Measurements from ENCODE around the gene XPO5. TPM values are rescaled to one million over a fixed set of nuclear protein-coding genes. Genes with fewer than 3 reads are reported as not detected.

Gene XPO5
- total RNA-seq, 2 donors from 2014 or later = 16.8 to 20.5 TPM

GRCh38 chr6:43515808-43516207 is 60.0 kb downstream of the XPO5 start:
- ATAC-seq (no peak), DNase-seq (no peak)
- intact Hi-C loops (cut with DNase I) = no loop called here
- Histone ChIP-seq H3K27me3 (no peaks in the 10 kb centered on the region), H3K27ac (peak overlapping the region in 3 of 4 donors; percentile 77 to 88 (median 88)), H3K4me3 (peak overlapping the region in 1 of 2 donors; percentile 68), H3K9me3 (no peaks in the 10 kb centered on the region), H3K36me3 (replicated peaks in 1 of 2; ENCODE audit: insufficient read depth in 1 of 2, low read depth in 2 of 2) (peaks cover 4 to 29% of the 10 kb centered on the region in 2 donors), H3K4me1 (peaks cover 39% of the 10 kb centered on the region)
- TF ChIP-seq CTCF (IDR thresholded peaks at IDR 0.05) = no peak
- no peak for TF ChIP-seq POLR2A (IDR thresholded peaks at IDR 0.05)
- WGBS, 2 donors = 29 to 44% methylated on average over 9 of the region's 9 CpGs

GRCh38 chr6:43511824-43512415 is 63.9 kb downstream of the XPO5 start:
- H3K36me3 ChIP-seq (replicated peaks in 1 of 2; ENCODE audit: insufficient read depth in 1 of 2, low read depth in 2 of 2) = peaks cover 3 to 20% of the 10 kb centered on the region in 2 donors
- no peak overlapping the region for H3K27ac ChIP-seq

GRCh38 chr6:43510827-43511163 is 65.0 kb downstream of the XPO5 start:
- peak in 2 of 4 donors; percentile 31 to 42 for DNase-seq
- no peak for ATAC-seq
- peak overlapping the region in 3 of 4 donors; percentile 50 to 71 (median 65) for H3K27ac ChIP-seq
- H3K4me1 ChIP-seq = peaks cover 42% of the 10 kb centered on the region
- intact Hi-C loops (cut with DNase I) = no loop called here
- no peaks in the 10 kb centered on the region for H3K27me3 ChIP-seq
- no peaks in the 10 kb centered on the region for H3K9me3 ChIP-seq
- H3K4me3 ChIP-seq = no peak overlapping the region
- H3K36me3 ChIP-seq (replicated peaks in 1 of 2; ENCODE audit: insufficient read depth in 1 of 2, low read depth in 2 of 2) = peaks cover 3 to 20% of the 10 kb centered on the region in 2 donors
- 64 to 73% methylated on average over 1 to 10 of the region's 10 CpGs for WGBS, 2 donors
- TF ChIP-seq POLR2A (IDR thresholded peaks at IDR 0.05) (no peak), CTCF (IDR thresholded peaks at IDR 0.05) (no peak)

More at GRCh38 chr6:43511824-43512415, 63.9 kb downstream of the XPO5 start:
- ATAC-seq (no peak), DNase-seq (no peak)
- H3K4me3 ChIP-seq = no peak overlapping the region
- intact Hi-C loops (cut with DNase I) = no loop called here
- no peaks in the 10 kb centered on the region for H3K9me3 ChIP-seq
- TF ChIP-seq POLR2A (IDR thresholded peaks at IDR 0.05) (no peak), CTCF (IDR thresholded peaks at IDR 0.05) (no peak)
- H3K4me1 ChIP-seq = peaks cover 42% of the 10 kb centered on the region
- no peaks in the 10 kb centered on the region for H3K27me3 ChIP-seq
- WGBS, 2 donors = 78 to 89% methylated on average over 11 of the region's 11 CpGs

GRCh38 chr6:43509984-43510826 is 65.6 kb downstream of the XPO5 start, which contains the start of gene LRRC73:
TSS of gene LRRC73 (minus strand) at chr6:43510346. CDS start at chr6:43509785, 561 bp downstream.
- DNase-seq = peak; percentile 91 to 93 (median 92)
- peak; percentile 88 for ATAC-seq
- 6 to 14% methylated on average over 19 to 80 of the region's 96 CpGs for WGBS, 2 donors
- Histone ChIP-seq H3K9me3 (no peaks in the 10 kb centered on the region), H3K27me3 (no peaks in the 10 kb centered on the region), H3K36me3 (replicated peaks in 1 of 2; ENCODE audit: insufficient read depth in 1 of 2, low read depth in 2 of 2) (peaks cover 3 to 20% of the 10 kb centered on the region in 2 donors), H3K4me1 (peaks cover 36% of the 10 kb centered on the region), H3K4me3 (peak within 1 kb of the TSS; percentile 41 to 64), H3K27ac (peak within 1 kb of the TSS; percentile 50 to 71 (median 65))
- intact Hi-C loops (cut with DNase I) = loop anchor here (5.0 to 10.0 kb wide), 2 partner anchors 58 to 255 kb away; no protein-coding TSS in a partner anchor
- TF ChIP-seq CTCF (IDR thresholded peaks at IDR 0.05) (no peak), POLR2A (IDR thresholded peaks at IDR 0.05) (peak in 2 of 3 donors; percentile 50 to 54)
